Fibroblast of skin of right quadriceps (primary cell): ENCODE data around the gene SURF1.

Experiments
- DNase-seq: peaks from one replicate; pipeline ENCODE4 v3.0.0-alpha.2; 2013

Gene SURF1

GRCh38 chr9:133360400-133361393 lies 4.4 kb upstream of the SURF1 start:
- DNase-seq, result no peak

DNA sequence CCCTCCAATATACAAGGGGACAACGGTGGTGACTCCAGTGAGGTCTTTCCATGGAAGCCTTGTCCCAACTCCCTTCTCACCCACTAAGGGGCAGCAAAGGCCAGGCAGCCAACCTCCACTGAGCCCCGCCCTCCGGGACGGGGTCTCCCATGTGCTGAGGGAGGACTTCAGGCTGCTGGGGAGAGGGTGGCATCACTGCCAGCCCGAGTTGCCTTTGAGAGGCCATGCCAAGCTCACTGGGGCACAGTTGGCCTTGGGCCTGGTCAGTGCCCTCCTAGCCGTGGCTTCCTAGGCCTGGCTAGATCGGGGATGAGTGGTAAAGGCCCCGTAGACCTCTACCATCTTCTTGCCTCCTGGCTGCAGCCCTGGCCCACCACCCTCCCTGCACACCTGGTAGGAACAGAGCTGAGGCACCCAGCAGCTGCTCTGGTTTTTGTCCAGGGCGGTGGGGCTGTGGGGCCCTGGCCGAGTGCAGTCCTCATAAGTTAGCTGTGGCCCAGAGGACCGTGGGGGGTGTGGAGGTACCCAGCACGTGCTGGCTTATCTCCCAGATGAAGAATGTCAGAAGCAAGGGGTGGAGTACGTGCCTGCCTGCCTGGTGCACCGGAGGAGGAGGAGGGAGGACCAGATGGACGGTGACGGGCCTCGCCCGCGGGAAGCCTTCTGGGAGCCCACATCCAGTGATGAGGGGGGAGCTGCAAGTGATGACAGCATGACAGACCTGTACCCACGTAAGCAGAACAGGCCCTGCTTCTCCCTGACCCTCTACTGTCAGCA lies 3.3 kb upstream of the SURF1 start:
- DNase-seq, result no peak

GRCh38 chr9:133357656-133358055 lies 1.4 kb upstream of the SURF1 start:
- no peak for DNase-seq

DNA sequence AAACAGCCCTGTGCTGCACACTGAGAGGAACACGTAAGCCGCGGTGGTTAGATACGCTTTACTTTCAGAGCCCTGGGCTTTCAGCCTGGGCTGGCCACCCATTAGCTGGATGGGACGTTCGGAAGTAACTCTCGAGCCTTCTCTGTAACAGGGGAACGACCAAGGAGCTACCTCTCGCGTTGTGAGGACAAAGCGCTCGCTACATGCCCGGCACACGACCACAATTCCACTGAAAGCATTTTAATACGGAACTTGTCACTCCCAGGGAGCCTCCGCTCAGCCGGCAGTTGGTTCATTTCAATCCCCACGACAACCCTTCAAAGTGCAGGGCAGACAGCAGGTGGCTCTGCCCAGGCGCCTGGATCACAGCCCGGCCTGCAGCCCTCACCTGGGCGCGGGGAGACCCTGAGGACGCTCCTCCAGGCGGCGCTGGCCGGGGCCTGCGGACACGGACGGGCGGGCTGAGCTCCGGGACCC lies 368 bp downstream of the SURF1 start:
- DNase-seq, result no peak

- no peak for DNase-seq
Observed at GRCh38 chr9:133354766-133355165, 1.5 kb downstream of the SURF1 start.

- no peak for DNase-seq
Observed at GRCh38 chr9:133353548-133353947, 2.7 kb downstream of the SURF1 start.

- no peak for DNase-seq
Observed at GRCh38 chr9:133352635-133353340, 3.5 kb downstream of the SURF1 start.

DNA sequence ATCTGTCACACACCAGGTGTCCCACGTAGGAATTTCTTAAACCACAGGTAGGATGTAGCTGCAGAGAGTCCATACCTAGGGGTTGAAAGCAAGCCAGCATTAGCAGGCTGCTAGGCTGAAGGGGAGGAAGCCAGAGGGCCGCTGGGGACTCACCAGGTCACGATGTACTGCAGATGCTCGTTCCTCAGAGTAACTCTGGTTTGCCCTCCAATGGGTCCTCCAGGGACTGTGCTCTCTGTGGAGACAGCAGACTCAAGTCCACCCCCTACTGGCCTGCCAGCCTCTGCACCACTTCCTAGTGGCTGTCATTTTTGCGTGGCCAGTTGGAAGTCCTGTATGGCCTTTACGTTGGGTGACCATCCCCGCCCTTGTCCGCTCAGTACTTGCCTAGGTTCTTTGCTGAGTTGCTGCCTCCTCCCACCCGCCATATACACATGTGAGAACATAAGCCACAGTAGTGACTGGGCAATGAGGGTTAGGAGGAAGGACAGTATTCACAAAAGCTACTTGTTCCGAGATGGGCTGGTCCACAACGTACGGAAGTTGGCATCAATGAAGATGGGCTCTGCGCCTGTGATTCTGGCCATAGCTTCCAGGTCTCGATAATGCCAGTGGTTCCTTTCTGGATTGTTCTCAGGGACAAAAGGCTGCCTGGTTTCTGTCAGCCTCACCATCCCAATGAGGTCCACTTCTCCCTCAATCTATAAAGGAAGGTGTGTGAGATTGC lies 4.2 kb downstream of the SURF1 start:
- DNase-seq, result peak; percentile 62

DNA sequence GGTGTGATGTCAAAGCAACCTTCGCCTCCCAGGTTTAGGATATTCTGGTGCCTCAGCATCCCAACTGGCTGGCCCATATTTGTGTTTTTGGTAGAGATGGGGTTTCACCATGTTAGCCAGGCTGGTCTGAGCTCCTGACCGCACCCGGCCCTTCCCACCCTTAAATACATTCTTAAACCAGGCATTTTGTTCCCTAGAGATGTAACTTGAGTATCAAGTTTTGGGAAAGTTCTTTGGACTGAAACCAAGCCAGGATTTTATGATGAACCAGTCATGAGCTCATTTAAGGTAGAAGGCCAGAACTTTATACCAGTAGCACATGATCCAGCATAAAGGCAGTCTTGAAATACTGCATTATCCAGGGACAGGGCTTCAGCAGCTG lies 4.8 kb downstream of the SURF1 start:
- no peak for DNase-seq

DNA sequence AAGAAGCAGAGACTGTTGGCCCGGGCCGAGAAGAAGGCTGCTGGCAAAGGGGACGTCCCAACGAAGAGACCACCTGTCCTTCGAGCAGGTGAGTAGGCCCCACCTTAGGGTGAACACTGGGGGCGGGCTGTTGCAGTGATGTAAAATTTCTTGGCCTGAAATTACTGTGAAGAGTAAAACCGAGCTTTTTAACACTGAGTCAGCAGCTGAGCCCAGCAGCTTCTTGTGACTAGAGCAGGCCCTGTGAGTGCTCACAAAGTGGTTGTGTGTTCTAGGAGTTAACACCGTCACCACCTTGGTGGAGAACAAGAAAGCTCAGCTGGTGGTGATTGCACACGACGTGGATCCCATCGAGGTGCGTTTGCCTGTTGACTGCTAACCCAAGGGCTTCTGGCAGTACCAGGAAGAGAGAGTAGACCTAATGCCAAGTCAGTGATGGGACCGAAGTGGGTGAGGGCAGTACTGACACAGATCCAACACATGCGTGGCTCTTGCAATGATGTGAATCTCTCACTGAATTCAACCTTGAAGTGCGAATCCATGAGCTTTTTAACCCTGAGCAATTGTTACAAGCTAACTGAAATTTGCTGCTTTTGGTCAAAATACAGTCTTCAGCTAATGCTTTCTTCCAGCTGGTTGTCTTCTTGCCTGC lies 6.2 kb downstream of the SURF1 start:
- no peak for DNase-seq

DNA sequence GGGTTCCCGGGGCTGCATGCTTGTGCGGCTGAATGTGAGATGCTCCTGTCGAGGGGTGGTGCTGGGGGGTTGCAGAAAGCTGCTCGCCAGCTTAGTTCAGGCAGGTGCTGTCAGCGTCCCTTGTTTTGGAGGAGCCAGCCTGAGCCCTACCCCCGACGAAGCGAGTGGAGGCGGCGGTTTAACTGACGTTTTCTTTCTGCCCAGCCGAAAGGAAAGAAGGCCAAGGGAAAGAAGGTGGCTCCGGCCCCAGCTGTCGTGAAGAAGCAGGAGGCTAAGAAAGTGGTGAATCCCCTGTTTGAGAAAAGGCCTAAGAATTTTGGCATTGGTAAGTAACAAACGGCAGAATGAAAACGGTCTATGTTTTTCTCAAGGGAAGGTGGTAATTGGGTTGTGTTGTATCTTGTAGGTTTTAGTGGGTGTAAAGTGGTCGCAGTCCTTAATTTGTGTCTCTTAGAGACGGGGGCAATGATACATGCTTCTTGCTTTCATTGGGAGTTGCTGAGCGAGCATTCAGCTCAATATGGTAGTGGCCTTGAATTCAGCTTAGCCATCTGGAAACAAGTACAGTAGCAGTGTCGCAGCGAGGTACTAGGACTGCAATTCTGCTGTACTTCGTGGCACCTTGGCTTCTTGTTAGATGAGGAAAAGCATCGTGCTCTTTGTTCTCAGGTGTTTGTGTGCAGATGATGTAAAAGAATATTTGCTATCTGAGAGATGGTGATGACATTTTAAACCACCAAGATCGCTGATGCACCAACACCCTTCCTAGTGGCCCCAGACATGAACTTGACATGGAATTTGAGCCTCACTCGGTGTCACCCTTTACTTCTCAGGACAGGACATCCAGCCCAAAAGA lies 7.3 kb downstream of the SURF1 start:
- DNase-seq, result no peak

- peak; percentile 96 for DNase-seq
Observed at GRCh38 chr9:133347985-133348717, 8.1 kb downstream of the SURF1 start, which contains the start of the genes MED22 and RPL7A. MED22 (minus strand) TSS chr9:133348131; CDS start chr9:133346662, 1,469 bp downstream. RPL7A (plus strand) TSS chr9:133348218; CDS start chr9:133348244, 26 bp downstream.

DNA sequence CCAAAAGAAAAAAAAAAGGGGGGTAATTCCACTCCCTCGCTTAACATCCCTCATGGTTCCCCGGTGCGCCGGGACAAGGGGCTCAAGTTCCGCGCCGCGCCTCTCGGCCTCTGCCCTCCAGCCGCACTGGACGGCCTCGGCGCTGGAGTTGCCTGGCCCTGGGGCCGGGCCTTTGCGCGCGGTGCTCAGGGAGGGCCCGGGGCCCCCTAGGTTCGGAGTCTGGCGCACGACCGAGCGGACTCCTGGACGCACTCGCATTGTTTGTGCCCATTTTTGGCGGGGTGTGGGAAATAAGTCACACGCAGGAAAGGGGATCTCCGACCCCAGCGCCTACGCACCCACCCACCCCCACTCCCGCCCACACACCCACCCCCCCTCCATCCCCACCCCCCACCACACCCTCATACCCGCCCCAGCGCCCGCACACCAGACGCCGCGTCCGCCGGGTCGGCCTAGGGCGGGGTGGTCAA lies 8.7 kb downstream of the SURF1 start:
- peak; percentile 24 for DNase-seq

DNA sequence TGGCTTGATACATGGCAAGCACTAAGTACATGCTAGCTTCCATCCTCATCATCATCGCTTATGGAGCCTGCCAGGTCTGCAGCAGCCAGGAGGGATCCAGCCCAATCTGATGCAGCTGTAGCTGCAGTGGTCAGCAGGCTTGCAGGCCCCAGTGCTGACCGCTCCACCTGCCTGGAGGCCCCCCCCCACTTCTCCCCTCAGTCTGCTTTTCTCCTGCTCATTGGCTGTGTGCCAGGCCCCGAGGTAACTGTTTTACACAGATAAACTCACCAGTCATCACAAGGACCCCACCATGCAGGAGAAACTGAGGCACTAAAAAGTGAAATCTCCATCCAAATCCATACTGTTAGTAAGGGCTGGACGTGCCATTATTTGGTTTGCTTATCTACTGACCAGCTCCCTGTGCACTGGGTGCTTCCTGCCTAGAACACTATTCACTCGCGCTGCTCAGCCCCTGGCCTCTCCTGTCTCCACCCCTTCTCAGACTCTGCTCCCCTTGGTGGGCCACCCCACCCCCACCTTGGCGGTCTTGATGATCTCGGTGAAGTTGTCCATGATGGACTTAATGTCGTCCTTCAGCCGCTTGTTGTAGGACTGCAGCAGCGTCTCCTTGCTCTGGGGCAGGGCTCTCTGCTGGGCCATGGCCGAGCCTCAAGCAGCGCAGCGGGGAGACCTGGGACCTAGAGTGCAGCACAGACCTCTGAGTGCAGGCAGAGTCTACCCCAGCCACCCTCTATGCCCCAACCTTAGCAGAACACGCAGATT lies 10.1 kb downstream of the SURF1 start:
- DNase-seq, result no peak

DNA sequence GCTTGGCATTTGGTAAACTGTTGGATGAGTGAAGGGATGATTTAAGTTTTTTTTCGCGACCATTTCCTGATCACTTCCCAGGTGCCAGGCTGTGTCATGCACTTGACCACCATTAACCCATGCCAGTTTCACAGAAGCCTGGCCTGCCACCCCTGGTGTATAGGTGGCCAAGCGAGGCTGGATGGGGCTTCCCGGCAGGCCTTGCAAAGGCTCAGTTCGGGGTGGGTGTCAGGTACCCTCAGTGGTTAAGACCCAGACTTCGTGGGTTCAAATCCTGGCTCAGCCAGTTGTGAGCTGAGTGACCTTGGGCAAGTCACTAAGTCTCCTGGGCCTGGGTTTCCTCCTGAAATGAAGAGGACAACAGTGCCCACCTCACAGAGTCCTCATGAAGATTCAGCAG lies 10.7 kb downstream of the SURF1 start:
- DNase-seq, result no peak

GRCh38 chr9:133344979-133345378 lies 11.3 kb downstream of the SURF1 start:
- DNase-seq, result no peak

- no peak for DNase-seq
Observed at GRCh38 chr9:133344071-133344470, 12.2 kb downstream of the SURF1 start.

DNA sequence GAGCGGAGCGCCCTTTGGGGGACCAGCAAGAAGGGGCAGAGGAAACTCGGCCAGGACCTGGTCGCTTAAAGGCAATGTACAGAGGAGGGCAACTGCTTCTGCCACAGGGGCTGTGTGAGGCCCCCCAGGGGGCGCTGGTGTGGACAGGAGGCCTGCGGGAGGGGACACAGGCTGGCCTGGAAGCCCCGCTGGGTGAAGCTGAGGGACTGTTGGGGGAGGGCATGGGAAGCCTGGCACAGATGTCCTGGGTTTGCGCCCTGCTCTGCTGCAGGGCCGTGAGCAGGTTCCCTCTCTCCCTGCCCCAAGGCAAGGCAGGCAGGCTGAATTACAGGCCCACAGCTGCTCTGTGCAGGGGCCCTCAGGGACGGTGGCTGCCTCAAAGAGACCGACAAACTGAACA lies 13.7 kb downstream of the SURF1 start:
- DNase-seq, result no peak

- DNase-seq, result no peak
Observed at GRCh38 chr9:133342069-133342406, 14.2 kb downstream of the SURF1 start.
